H1 (cell line): ENCODE data around the gene SOHLH1. TPM values are rescaled to one million over a fixed set of nuclear protein-coding genes. Genes with fewer than 3 reads are reported as not detected.

Experiments used
- CTCF ChIA-PET: fragments of 300-600 bp; sonication (Branson Sonifier 250); formaldehyde crosslinking; loops from one replicate; lab custom pipeline; 2021; ENCODE audit not compliant: partially characterized antibody; lab: Charles Lee
- POLR2A ChIA-PET: fragments of 300-600 bp; sonication (Branson Sonifier 250); formaldehyde crosslinking; loops from one replicate; lab custom pipeline; 2021; ENCODE audit warnings: inconsistent platforms; ENCODE audit not compliant: partially characterized antibody; lab: Charles Lee
- DNase-seq, 2 experiments: peaks; one replicate each; pipeline versions ENCODE4 v3.0.0 to v3.0.0-alpha.2; 2010 to 2022; ENCODE audit warnings: low spot score in 2 of 2, low read depth in 1 of 2, mixed read lengths in 1 of 2
- FAIRE-seq: peaks from 2 replicates; lab custom pipeline; 2011; peaks lifted over from hg19 to GRCh38; lab: Jason Lieb, UNC
- H2AFZ ChIP-seq: 2 replicates; pipeline ENCODE4 v1.8.1; 2012; ENCODE audit warnings: low read length, inconsistent platforms
- H2AK5ac ChIP-seq: 2 replicates; pipeline ENCODE4 v1.6.1; 2013; ENCODE audit warnings: low read depth, low read length
- H2BK120ac ChIP-seq: replicated peaks from 2 replicates; pipeline ENCODE3; 2013; ENCODE audit warnings: low read depth, low read length, inconsistent platforms
- H2BK12ac ChIP-seq: 2 replicates; pipeline ENCODE4 v1.6.1; 2013; ENCODE audit warnings: low read depth, low read length
- H2BK15ac ChIP-seq: 2 replicates; pipeline ENCODE4 v1.6.1; 2013; ENCODE audit warnings: low read length
- H2BK20ac ChIP-seq: 2 replicates; pipeline ENCODE4 v1.6.1; 2013; ENCODE audit warnings: low read length
- H2BK5ac ChIP-seq: 2 replicates; pipeline ENCODE4 v1.6.1; 2013; ENCODE audit warnings: low read depth, low read length
- H3K14ac ChIP-seq: 2 replicates; pipeline ENCODE4 v1.6.1; 2013; ENCODE audit warnings: inconsistent platforms; ENCODE audit not compliant: insufficient read length
- H3K18ac ChIP-seq: 2 replicates; pipeline ENCODE4 v1.6.1; 2013; ENCODE audit warnings: low read length; ENCODE audit errors: extremely low read depth
- H3K23ac ChIP-seq: 2 replicates; pipeline ENCODE4 v1.6.1; 2013; ENCODE audit warnings: inconsistent platforms; ENCODE audit not compliant: insufficient read length
- H3K23me2 ChIP-seq: 2 replicates; pipeline ENCODE4 v1.6.1; 2013; ENCODE audit warnings: low read depth, low read length
- H3K27ac ChIP-seq: 2 replicates; pipeline ENCODE4 v1.6.1; 2011; ENCODE audit warnings: low read depth, low read length, inconsistent platforms
- H3K27me3 ChIP-seq, 4 experiments: replicated peaks in 1 of 4; 1 replicate in 1 of 4; 2 replicates in 3 of 4; pipeline versions ENCODE4 v1.6.1 to v1.8.1; 2011 to 2013; ENCODE audit warnings: low read length in 3 of 4, mild to moderate bottlenecking in 3 of 4, inconsistent platforms in 2 of 4, mixed read lengths in 2 of 4, moderate library complexity in 1 of 4; ENCODE audit not compliant: control insufficient read depth in 3 of 4, insufficient read depth in 3 of 4; ENCODE audit errors: extremely low read depth in 1 of 4
- H3K36me3 ChIP-seq, 4 experiments: 2 replicates each; pipeline versions ENCODE4 v1.6.1 to v1.8.1; 2011 to 2013; ENCODE audit warnings: mild to moderate bottlenecking in 4 of 4, low read length in 3 of 4, moderate library complexity in 2 of 4, control low read depth in 1 of 4, inconsistent platforms in 1 of 4; ENCODE audit not compliant: insufficient read depth in 4 of 4, control insufficient read depth in 2 of 4
- H3K4ac ChIP-seq: replicated peaks from 2 replicates; pipeline ENCODE3; 2013; ENCODE audit warnings: low read length, low read depth, mixed read lengths, inconsistent platforms; ENCODE audit not compliant: insufficient read length
- H3K4me1 ChIP-seq, 4 experiments: replicated peaks in 1 of 4; 1 replicate in 1 of 4; 2 replicates in 3 of 4; pipeline versions ENCODE4 v1.6.1 to v1.8.1; 2011 to 2013; ENCODE audit warnings: low read length in 3 of 4, inconsistent platforms in 2 of 4, mixed read lengths in 1 of 4; ENCODE audit not compliant: insufficient read depth in 4 of 4, control insufficient read depth in 3 of 4
- H3K4me2 ChIP-seq, 2 experiments: 2 replicates each; pipeline versions ENCODE4 v1.6.1 to v1.8.1; 2011 to 2013; ENCODE audit warnings: low read depth in 2 of 2, low read length in 2 of 2, control low read depth in 1 of 2, inconsistent platforms in 1 of 2, mild to moderate bottlenecking in 1 of 2; ENCODE audit not compliant: insufficient read depth in 1 of 2
- H3K4me3 ChIP-seq, 4 experiments: fragments of 200-600, 300-600 bp in 1 of 4; sonication (generic), shearing (Covaris generic), sonication (Bioruptor Twin) in 1 of 4; 2 replicates each; pipeline versions ENCODE4 v1.5.1 to v1.8.1; 2011 to 2016; ENCODE audit warnings: low read length in 4 of 4, low read depth in 3 of 4, control low read depth in 2 of 4, inconsistent platforms in 2 of 4, mild to moderate bottlenecking in 2 of 4, mixed read lengths in 1 of 4, moderate library complexity in 1 of 4; ENCODE audit not compliant: insufficient read depth in 2 of 4; ENCODE audit errors: extremely low read depth in 1 of 4
- H3K56ac ChIP-seq: replicated peaks from 2 replicates; pipeline ENCODE3; 2013; ENCODE audit warnings: low read depth, mild to moderate bottlenecking, mixed read lengths, low read length, inconsistent platforms; ENCODE audit not compliant: insufficient read length
- H3K79me1 ChIP-seq: 2 replicates; pipeline ENCODE4 v1.6.1; 2013; ENCODE audit warnings: low read depth, low read length, control low read depth
- H3K79me2 ChIP-seq, 2 experiments: 2 replicates each; pipeline versions ENCODE4 v1.6.1 to v1.8.1; 2012 to 2013; ENCODE audit warnings: low read length in 2 of 2, mild to moderate bottlenecking in 2 of 2, inconsistent platforms in 1 of 2; ENCODE audit not compliant: insufficient read depth in 2 of 2, control insufficient read depth in 1 of 2
- H3K9ac ChIP-seq, 4 experiments: replicated peaks in 1 of 4; 1 replicate in 1 of 4; 2 replicates in 3 of 4; pipeline versions ENCODE4 v1.6.1 to v1.8.1; 2011 to 2013; ENCODE audit warnings: low read depth in 3 of 4, low read length in 3 of 4, control low read depth in 2 of 4, mild to moderate bottlenecking in 2 of 4, moderate library complexity in 2 of 4, inconsistent platforms in 1 of 4; ENCODE audit errors: extremely low read depth in 1 of 4
- H3K9me3 ChIP-seq, 2 experiments: 2 replicates each; pipeline versions ENCODE4 v1.6.1 to v1.8.1; 2012 to 2013; ENCODE audit warnings: mild to moderate bottlenecking in 2 of 2, moderate library complexity in 2 of 2, control low read depth in 1 of 2, inconsistent platforms in 1 of 2, low read depth in 1 of 2, low read length in 1 of 2, mixed read lengths in 1 of 2; ENCODE audit not compliant: insufficient read depth in 2 of 2
- H4K20me1 ChIP-seq, 2 experiments: replicated peaks in 1 of 2; 2 replicates each; pipeline versions ENCODE3 to v1.8.1; 2011 to 2013; ENCODE audit warnings: inconsistent platforms in 2 of 2, low read length in 2 of 2, mild to moderate bottlenecking in 1 of 2; ENCODE audit not compliant: insufficient read depth in 2 of 2, control insufficient read depth in 1 of 2
- H4K5ac ChIP-seq: 2 replicates; pipeline ENCODE4 v1.6.1; 2013; ENCODE audit warnings: low read length, low read depth, mixed read lengths, inconsistent platforms; ENCODE audit not compliant: insufficient read length
- H4K8ac ChIP-seq: 2 replicates; pipeline ENCODE4 v1.8.0; 2013; ENCODE audit warnings: mild to moderate bottlenecking, moderate library complexity, low read length, inconsistent platforms; ENCODE audit not compliant: insufficient read depth; ENCODE audit errors: extremely low read depth
- H4K91ac ChIP-seq: replicated peaks from 2 replicates; pipeline ENCODE3; 2013; ENCODE audit warnings: low read length, mixed read lengths, inconsistent platforms; ENCODE audit not compliant: insufficient read length
- ASH2L ChIP-seq: fragments of 200-600, 300-600 bp; sonication (generic); IDR thresholded peaks from one replicate; pipeline ENCODE4 v1.7.1; 2017; ENCODE audit warnings: low read length
- BACH1 ChIP-seq: IDR thresholded peaks from 2 replicates; pipeline ENCODE4 v1.6.1; 2012; ENCODE audit warnings: low read length, improper control_type of control experiment
- MAFK ChIP-seq: IDR thresholded peaks from 2 replicates; pipeline ENCODE4 v1.6.1; 2012; ENCODE audit warnings: low read depth, mild to moderate bottlenecking, improper control_type of control experiment, low read length
- RFX5 ChIP-seq: IDR thresholded peaks from 2 replicates; pipeline ENCODE4 v1.6.1; 2011; ENCODE audit warnings: low read depth, low read length, improper control_type of control experiment, borderline replicate concordance
- SRF ChIP-seq: IDR thresholded peaks from 2 replicates; pipeline ENCODE4 v1.6.1; 2011; ENCODE audit warnings: mild to moderate bottlenecking, low read depth, low read length, moderate library complexity
- SUZ12 ChIP-seq: fragments of 200-600 bp; sonication (generic); IDR thresholded peaks from 2 replicates; pipeline ENCODE4 v1.6.1; 2012; ENCODE audit warnings: mild to moderate bottlenecking, inconsistent platforms, low read length, moderate library complexity, mixed read lengths
- ZNF274 ChIP-seq: IDR thresholded peaks from 2 replicates; pipeline ENCODE4 v1.7.0; 2012; ENCODE audit warnings: low read length, borderline replicate concordance; ENCODE audit errors: extremely low read depth
- WGBS, 2 experiments: shearing (Covaris generic) in 1 of 2; methylation state at CpG; one replicate each; pipeline versions ENCODE4 v1.1.6 to v1.1.7; 2013 to 2015; ENCODE audit warnings: low lambda C conversion rate in 2 of 2, mixed read lengths in 2 of 2, inconsistent platforms in 1 of 2, low coverage in 1 of 2, missing lambda C conversion rate in 1 of 2; ENCODE audit not compliant: insufficient replicate concordance in 2 of 2, insufficient coverage in 1 of 2, insufficient read length in 1 of 2; ENCODE audit errors: extremely low coverage in 1 of 2, missing lambda C conversion rate in 1 of 2; 5-methylcytosine and 5-hydroxymethylcytosine counted together
- polyA plus RNA-seq, 7 experiments: library from polyadenylated mRNA; depleted of rRNA in 3 of 7; stranded (reverse) in 5 of 7; unstranded in 2 of 7; fragments of >200 nt in 5 of 7; fragments of 200-250 nt in 2 of 7; gene quantifications; 1 replicate in 5 of 7; 2 replicates in 1 of 7; 4 replicates in 1 of 7; pipeline versions ENCODE4 v1.2.1 to v1.2.3, GENCODE V29; 2011 to 2013; ENCODE audit warnings: missing spikeins in 2 of 7, mixed read lengths in 2 of 7
- total RNA-seq: library from RNA; stranded (reverse); fragmentation: NEBNext Ultra II Directional; extraction: Animal tissue kit (Norgen Biotek cat#: 25700); gene quantifications from 2 replicates; pipeline ENCODE4 v1.2.1, GENCODE V29; 2021
- TF ChIP-seq, protein P1 (sequence below): IDR thresholded peaks from 2 replicates; pipeline ENCODE4 v1.6.1; 2012; ENCODE audit warnings: low read length, inconsistent platforms
- TF ChIP-seq, protein P2 (sequence below): IDR thresholded peaks from 2 replicates; pipeline ENCODE4 v1.6.1; 2012; ENCODE audit warnings: inconsistent platforms

SOHLH1 gene
- total and polyA plus RNA-seq, 2 of the 8 experiments (the other 6 are each of a cell fraction or from before 2014, with no cell fraction given), result 0.11 TPM; not detected in 1

DNA sequence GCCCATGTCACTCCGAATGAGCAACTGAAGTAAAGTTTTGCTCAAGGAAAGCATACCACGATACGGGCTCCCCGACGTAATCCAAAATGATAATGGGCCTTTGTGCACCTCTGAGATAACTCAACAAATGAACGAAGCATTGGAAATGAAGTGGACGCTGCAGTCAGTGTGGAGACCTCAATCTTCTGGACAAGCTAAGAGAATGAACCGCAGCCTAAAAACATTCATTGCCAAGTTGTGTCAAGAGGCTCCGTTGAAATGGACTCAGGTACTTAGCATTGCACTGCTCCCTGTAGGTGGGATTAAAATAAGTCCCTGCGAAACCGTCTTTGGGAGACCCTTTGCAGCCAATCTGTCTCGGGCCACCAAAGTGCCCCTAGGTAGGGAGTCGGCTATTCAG is 40.0 kb downstream of the SOHLH1 start:
- no peak overlapping the region for H3K27ac ChIP-seq
- no peaks in the 10 kb centered on the region for H3K79me2 ChIP-seq
- no peaks in the 10 kb centered on the region for H3K27me3 ChIP-seq
- peaks cover 0 to 40% (median 4%) of the 10 kb centered on the region in 4 experiments; a peak in 5 of 8 replicates for H3K36me3 ChIP-seq
- ChIA-PET POLR2A (no interaction called here), CTCF (no interaction called here)
- no peak overlapping the region for H4K91ac ChIP-seq
- no peak overlapping the region for H3K18ac ChIP-seq
- H2BK120ac ChIP-seq, result no peak overlapping the region
- no peak overlapping the region for H2BK12ac ChIP-seq
- no peak overlapping the region for H2BK5ac ChIP-seq
- H4K8ac ChIP-seq, result no peak overlapping the region
- TF ChIP-seq RFX5 (no peak), BACH1 (no peak), MAFK (no peak), ZNF274 (no peak), SRF (no peak), SUZ12 (no peak), ASH2L (no peak)
- TF ChIP-seq, protein P1, sequence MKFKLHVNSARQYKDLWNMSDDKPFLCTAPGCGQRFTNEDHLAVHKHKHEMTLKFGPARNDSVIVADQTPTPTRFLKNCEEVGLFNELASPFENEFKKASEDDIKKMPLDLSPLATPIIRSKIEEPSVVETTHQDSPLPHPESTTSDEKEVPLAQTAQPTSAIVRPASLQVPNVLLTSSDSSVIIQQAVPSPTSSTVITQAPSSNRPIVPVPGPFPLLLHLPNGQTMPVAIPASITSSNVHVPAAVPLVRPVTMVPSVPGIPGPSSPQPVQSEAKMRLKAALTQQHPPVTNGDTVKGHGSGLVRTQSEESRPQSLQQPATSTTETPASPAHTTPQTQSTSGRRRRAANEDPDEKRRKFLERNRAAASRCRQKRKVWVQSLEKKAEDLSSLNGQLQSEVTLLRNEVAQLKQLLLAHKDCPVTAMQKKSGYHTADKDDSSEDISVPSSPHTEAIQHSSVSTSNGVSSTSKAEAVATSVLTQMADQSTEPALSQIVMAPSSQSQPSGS, result no peak
- TF ChIP-seq, protein P2, sequence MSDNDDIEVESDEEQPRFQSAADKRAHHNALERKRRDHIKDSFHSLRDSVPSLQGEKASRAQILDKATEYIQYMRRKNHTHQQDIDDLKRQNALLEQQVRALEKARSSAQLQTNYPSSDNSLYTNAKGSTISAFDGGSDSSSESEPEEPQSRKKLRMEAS, result no peak
- H2AK5ac ChIP-seq, result no peak overlapping the region
- H2AFZ ChIP-seq, result no peak overlapping the region
- H3K4me1 ChIP-seq, result peaks cover 0 to 8% (median 2%) of the 10 kb centered on the region in 4 experiments; a peak in 3 of 7 replicates
- no peak overlapping the region for H2BK15ac ChIP-seq
- no peaks in the 10 kb centered on the region for H4K20me1 ChIP-seq
- no peak overlapping the region for H3K14ac ChIP-seq
- DNase-seq (no peak), FAIRE-seq (no peak)
- no peak overlapping the region for H3K23ac ChIP-seq
- no peak overlapping the region for H3K9ac ChIP-seq
- no peak overlapping the region for H3K4me3 ChIP-seq
- H3K4ac ChIP-seq, result no peak overlapping the region
- H3K23me2 ChIP-seq, result no peaks in the 10 kb centered on the region
- no peak overlapping the region for H4K5ac ChIP-seq
- H3K9me3 ChIP-seq, result peaks cover 32 to 42% of the 10 kb centered on the region in 2 experiments
- H3K56ac ChIP-seq, result no peak overlapping the region
- no peak overlapping the region for H3K4me2 ChIP-seq
- no peak overlapping the region for H2BK20ac ChIP-seq
- 94% methylated on average over 13 of the region's 13 CpGs; no CpG with 5 or more reads in 1 of the 2 experiments for WGBS, 2 experiments
- H3K79me1 ChIP-seq, result no peaks in the 10 kb centered on the region
